Fibroblast of peridontal ligament (primary cell): ENCODE measurements around the gene PSG4.
"Not testable (repeated sequence)": the region's sequence is repeated elsewhere in the genome, so short reads cannot be mapped to it uniquely, and the experiment has no call there.

Experiments used
- DNase-seq: peaks from one replicate; pipeline ENCODE4 v3.0.0-alpha.2; 2010; ENCODE audit errors: extremely low read depth

PSG4 gene

DNA sequence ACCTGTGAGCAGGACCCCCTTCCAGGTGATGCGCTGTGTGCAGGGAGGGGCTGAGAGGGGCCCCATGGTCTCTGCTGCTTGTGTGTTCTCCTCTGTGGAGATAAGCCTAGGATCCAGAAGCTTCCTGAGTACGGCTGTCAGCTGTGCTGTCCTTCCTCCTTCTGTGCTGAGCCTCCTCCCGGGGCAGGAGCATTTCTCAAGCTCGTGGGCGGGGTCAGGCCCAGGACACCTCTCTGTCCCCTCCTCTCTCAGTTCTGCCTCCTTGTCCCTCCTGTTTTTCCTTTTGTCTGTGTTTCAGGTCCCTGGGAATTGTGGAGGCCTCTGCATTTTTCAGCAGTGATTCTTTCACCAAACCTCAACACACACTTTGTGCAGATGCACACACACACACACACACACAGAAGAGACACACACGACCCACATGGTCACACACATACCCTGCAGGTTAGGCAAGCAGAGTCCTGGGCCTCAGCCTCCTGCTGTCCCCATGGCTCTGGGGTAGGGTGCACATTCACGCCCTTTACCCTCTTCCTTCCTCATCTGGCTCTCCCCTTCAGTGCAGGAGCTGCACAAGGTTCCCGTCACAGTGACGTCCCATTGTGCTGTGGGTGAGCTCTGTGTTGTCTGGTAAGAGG is at the start of gene PSG4:
TSS of gene PSG4 (minus strand) at position 168 of the 635 bp plus-strand sequence. CDS start at position 66, 102 bp downstream.
- DNase-seq: not testable (repeated sequence)

DNA sequence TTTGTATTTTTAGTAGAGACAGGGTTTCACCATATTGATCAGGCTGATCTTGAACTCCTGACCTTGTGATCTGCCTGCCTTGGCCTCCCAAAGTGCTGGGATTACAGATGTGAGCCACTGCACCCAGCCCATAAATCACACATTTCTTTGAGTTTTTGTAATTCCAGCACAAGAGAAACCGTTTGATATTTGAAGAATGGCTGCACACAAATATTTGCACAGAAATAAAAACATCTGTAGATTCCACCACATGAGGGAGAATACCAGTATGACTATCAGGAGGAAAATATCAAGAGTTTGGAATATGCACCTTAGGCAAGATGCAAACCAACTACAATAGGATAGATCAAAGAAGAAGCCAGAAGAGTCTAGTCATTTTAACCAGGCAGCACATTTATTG is 46.0 kb upstream of the PSG4 start:
- DNase-seq: not testable (repeated sequence)

DNA sequence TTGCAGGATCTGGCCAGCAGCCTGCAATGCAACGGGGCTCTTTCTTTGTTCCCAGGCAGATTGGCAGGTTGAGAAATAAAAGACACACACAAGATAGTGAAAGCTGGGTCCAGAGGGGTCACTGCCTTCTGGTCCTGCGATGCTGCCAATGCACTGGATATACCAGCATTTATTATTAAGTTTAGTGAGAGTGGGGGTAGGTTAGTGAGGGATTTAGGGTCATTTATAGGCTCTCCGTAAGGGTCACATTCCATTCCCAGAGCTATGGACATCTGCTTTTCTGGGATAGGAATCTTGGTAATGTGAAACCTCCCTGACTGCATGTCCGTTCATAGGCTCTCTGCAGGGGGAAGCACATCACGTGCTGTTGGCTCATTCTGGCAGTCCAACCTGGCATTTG is 44.9 kb upstream of the PSG4 start:
- not testable (repeated sequence) for DNase-seq

DNA sequence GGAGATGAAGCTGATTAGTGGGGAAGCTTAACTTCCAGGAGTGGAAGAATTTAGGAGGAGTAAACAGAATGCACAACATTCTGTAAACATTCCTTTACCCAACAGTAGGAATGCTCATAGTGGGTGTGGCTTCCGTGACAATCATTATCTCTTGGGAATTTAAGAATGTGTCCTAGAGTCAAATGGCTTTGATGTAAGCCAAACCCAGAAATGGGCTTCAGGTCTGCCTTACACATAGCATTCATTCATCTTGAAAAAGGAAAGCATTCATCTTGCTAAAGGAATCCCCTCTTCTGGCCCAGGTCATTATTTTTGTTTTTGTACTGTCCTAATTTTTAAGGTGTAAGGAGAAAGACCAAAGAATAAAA is 43.2 kb upstream of the PSG4 start:
- not testable (repeated sequence) for DNase-seq

GRCh38 chr19:43247243-43247880 is 41.9 kb upstream of the PSG4 start:
- not testable (repeated sequence) for DNase-seq

GRCh38 chr19:43245848-43246247 is 40.4 kb upstream of the PSG4 start:
- DNase-seq: not testable (repeated sequence)

DNA sequence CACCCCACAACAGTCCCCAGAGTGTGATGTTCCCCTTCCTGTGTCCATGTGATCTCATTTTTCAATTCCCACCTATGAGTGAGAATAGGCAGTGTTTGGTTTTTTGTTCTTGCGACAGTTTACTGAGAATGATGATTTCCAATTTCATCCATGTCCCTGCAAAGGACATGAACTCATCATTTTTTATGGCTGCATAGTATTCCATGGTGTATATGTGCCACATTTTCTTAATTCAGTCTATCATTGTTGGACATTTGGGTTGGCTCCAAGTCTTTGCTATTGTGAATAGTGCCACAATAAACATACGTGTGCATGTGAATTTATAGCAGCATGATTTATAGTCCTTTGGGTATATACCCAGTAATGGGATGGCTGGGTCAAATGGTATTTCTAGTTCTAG is 36.8 kb upstream of the PSG4 start:
- DNase-seq: not testable (repeated sequence)

DNA sequence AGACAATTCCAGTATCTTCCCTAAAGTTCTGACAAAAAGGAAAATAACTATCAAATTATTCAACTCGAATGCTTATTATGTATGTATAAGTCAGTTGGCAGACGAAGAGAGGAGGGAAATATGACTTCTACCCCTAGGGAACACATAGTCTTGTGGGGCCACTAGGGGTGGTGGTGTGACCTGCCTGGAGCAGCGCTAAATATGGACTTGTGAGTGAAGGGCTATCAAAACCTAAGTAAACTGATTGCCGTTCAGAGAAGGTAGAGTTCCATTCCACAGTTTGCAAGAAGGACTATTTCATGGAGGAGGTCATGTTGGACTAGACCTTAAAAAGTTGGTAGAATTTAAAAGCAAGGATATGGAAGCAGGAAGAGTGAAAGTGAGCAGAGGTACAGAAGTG is 32.8 kb upstream of the PSG4 start:
- not testable (repeated sequence) for DNase-seq

DNA sequence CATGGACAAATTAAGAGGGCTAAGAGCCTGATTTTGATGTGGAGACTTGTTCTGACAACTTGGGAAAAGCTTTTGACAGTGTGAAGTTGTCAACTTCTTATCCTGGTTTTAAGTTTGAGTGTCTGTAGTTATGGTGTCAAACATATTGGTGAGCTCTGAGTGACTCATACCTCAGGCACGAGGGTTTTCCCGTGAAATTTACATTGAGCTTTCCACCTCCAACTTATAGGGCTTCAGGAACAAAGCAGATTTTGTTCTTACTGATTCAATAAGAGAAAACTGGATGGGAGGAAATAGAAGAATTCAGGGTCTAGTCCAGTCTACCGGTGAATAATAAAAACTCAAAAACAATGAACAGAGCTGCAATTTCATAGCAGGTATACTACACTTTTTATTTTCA is 30.2 kb upstream of the PSG4 start:
- DNase-seq: not testable (repeated sequence)

- DNase-seq: peak; percentile 14
Measured at GRCh38 chr19:43229315-43229714, 23.9 kb upstream of the PSG4 start.

DNA sequence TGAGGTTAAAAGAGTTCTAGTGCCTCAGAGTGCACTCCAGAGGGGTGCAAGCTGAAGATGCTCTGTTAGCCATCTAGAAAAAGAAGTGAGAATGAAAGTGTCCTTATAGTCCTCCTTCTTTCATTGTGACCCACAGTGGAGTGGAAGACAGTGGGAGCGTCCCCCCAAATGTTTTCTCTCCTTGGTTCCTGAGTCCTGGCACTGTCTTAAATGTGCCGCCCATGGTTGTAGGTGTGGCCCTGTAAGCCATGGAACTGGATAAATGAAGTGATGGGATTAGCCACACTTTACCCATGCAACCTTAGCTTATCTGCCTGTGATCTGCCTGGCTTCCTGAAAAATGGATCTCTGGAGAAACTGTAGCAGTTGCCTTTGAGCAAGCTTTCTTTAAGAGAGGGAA is 23.3 kb upstream of the PSG4 start:
- peak; percentile 6 for DNase-seq

DNA sequence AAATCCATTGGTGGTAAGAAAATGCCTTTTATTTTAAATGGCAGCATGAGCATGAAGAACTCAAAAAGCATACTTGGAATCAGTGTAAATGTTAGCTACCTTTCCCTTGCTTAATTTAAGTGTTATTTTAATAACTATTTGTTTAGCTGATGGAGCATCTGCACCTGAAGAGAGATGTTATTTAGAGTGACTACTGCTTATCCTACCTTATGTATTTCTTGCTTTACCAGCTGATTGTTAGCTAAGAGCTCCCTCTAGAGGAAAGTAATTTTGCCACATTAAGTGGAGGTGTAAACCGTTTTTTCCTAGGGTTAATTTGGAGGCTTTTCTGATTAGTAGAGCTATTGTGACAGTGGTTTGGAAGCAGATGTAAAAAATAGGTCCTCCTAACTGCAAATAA is 21.5 kb upstream of the PSG4 start:
- not testable (repeated sequence) for DNase-seq

DNA sequence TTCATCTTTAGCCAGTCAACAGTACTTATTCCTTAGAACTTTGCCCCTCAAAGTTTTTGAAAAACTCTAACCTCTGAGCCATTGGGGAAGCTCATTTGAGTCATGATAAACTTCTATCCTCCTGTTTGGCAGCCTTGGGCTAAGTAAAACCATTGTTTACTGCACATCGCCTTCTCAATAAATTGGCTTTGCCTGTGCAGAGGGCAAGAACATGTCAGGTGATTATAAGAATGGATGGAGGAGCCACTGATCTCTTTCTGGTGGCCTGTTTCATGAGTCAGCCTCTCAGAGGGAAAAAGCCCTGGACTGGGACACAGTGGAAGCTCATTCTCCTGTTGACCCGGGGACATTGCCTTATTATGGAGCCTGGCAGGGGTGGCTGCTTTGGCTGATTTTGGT is 19.4 kb upstream of the PSG4 start:
- DNase-seq: no peak

GRCh38 chr19:43224201-43224854 is 18.9 kb upstream of the PSG4 start:
- DNase-seq: peak; percentile 31

DNA sequence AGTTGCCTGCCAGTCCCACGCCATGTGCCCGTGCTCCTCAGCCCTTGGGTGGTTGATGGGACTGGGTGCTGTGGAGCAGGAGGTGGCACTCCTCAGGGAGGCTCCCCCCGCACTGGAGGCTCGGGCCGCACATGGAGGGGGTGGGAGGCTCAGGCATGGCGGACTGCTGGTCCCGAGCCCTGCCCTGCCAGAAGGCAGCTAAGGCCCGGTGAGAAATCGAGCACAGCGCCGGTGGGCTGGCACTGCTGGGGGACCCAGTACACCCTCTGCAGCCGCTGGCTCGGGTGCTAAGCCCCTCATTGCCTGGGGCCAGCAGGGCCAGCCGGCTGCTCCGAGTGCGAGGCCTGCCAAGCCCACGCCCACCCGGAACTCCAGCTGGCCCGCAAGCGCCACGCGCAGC is 16.5 kb upstream of the PSG4 start:
- not testable (repeated sequence) for DNase-seq

DNA sequence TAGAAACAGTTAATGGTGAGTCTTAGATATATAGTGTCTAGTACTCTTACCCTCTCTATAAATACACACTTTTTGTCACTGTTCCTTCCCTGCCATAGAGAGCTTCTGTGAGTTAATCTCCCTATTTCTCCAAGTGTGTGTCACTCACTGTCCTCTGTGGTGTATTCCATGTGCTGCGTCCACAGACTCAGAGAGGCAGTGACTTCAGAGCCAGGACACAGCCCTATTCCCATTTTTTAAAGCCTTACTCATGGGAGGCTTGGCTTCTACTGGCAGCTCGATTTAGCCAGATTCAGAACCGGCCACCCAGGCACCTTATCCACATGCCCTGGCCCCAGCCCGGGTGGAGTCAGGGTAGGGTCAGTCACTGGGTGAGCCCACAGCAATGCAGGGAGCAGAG is 13.7 kb upstream of the PSG4 start:
- not testable (repeated sequence) for DNase-seq

GRCh38 chr19:43215881-43216280 is 10.4 kb upstream of the PSG4 start:
- not testable (repeated sequence) for DNase-seq

DNA sequence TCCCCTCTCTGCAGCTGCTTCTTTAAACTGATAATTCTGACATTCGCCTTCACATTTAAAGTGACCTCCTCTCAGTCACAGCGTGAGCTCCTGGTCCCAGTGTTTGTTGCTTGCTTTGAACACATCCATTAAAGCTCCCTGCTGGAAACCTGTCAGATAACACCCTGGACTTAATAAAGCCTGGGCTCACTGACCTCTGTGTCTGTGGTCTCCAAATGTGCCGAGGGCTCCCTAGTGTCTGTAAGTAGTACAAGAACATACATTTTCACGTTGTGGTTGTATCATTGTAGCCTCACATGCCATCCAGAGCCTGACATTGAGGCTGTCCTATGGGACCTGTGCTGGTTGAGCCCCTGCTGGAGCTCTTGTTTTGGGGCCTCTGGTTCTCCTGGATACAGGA is 2.6 kb upstream of the PSG4 start:
- no peak for DNase-seq

DNA sequence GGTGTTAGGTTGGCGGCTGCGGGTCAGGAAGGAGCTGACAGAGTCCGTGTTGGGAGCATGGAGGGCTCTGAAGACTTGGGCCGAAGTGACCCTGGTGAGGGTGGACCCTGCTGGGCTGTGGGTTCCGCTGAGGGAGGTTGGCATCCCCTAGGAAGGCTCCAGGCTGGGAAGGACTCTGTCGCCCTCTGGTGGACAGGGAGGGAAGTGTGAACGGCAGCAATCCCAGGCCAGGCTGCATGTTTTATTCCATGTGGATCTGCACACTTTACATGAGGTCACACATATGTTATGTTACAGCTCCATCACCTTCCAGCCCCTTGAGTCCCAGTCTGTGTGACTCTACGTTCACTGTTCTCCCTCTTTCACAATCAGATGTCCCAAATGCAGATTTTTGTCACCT is 1.7 kb upstream of the PSG4 start:
- DNase-seq: not testable (repeated sequence)

GRCh38 chr19:43203611-43204010 is 1.8 kb downstream of the PSG4 start:
- DNase-seq: not testable (repeated sequence)

DNA sequence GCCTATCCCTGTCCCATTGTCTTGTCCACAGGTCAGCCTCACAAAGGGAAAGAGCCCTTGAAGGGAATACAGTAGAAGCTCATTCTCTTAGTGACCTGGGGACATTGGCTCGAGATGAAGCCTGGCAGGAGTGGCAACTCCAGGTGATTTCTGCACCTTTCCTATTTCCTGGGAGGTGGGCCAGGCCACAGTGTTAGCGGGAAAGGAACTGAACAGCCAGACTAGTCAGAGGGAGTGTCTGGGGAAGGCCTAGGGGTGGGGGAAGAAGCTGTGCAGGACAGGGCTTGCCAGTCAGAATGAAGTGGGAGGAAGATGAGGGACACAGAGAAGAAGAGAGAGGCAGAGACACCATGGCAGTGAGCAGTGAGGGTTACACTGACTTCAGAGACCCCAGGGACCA is 3.5 kb downstream of the PSG4 start:
- DNase-seq: not testable (repeated sequence)

- peak; percentile 77 for DNase-seq
Measured at GRCh38 chr19:43201337-43201801, 4.1 kb downstream of the PSG4 start.
